HCT116 (cell line): ENCODE results near the gene MOCS1.

Experiments
- CEBPB ChIP-seq: IDR thresholded peaks from 2 replicates; pipeline ENCODE4 v1.6.1; 2012; ENCODE audit warnings: low read depth
- EZH2phosphoT487 ChIP-seq: fragments of 200-600 bp; IDR thresholded peaks from 2 replicates; pipeline ENCODE4 v1.6.1; 2018; ENCODE audit warnings: antibody characterized with exemption, borderline replicate concordance
- JUND ChIP-seq: IDR thresholded peaks from 2 replicates; pipeline ENCODE4 v1.6.1; 2012
- POLR2A ChIP-seq: IDR thresholded peaks from 2 replicates; pipeline ENCODE4 v1.7.0; 2011; ENCODE audit warnings: borderline replicate concordance; ENCODE audit not compliant: insufficient read depth, insufficient read length; ENCODE audit errors: extremely low read depth
- POLR2AphosphoS5 ChIP-seq: IDR thresholded peaks from 2 replicates; pipeline ENCODE4 v1.6.1; 2011; ENCODE audit warnings: mild to moderate bottlenecking, low read depth, low read length, moderate library complexity
- SIN3A ChIP-seq: IDR thresholded peaks from 2 replicates; pipeline ENCODE4 v1.6.1; 2012; ENCODE audit warnings: low read depth
- TCF7L2 ChIP-seq: IDR thresholded peaks from 2 replicates; pipeline ENCODE4 v1.7.0; 2011; ENCODE audit warnings: borderline replicate concordance, inconsistent platforms; ENCODE audit not compliant: insufficient read depth, insufficient read length; ENCODE audit errors: extremely low read depth
- ZNF274 ChIP-seq: fragments of 200-500 bp; sonication (Bioruptor generic); IDR thresholded peaks from 2 replicates; pipeline ENCODE4 v1.6.1; 2014; ENCODE audit warnings: mild to moderate bottlenecking, low read depth, low read length, inconsistent platforms
- TF ChIP-seq, protein P1 (sequence below), 3 experiments: fragments of 200-600 bp in 1 of 3; sonication (generic) in 1 of 3; IDR thresholded peaks in 2 of 3; conservative IDR thresholded peaks in 1 of 3; 2 replicates each; pipeline ENCODE4 v1.5.1; 2012 to 2017; ENCODE audit warnings: low read depth in 2 of 3, low read length in 2 of 3, antibody characterized with exemption in 1 of 3, borderline replicate concordance in 1 of 3, control low read depth in 1 of 3, mild to moderate bottlenecking in 1 of 3, mixed read lengths in 1 of 3, mixed run types in 1 of 3, moderate library complexity in 1 of 3; ENCODE audit not compliant: insufficient read depth in 1 of 3

DNA sequence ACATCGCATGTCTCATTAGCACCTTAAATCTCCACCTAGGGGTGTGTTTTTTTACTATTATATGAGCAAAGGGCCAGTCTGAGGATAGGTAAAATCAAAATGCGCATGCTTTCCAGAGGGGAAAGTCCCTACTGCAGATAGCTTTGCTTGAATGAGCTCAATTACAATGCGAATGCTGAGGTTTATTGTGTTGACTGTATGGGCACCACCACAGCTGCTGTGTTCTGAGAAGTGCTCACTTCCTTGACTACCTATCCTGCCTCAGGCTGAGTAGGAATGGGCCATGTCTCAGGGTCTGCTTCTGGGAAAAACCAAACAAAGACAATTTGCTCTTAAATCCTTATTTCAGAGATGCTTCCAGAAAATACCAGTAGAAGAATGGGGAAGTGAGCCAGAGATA lies 36.6 kb downstream of the MOCS1 start:
- TF ChIP-seq POLR2AphosphoS5, result no peak
- no peak for TF ChIP-seq CEBPB
- no peak for TF ChIP-seq EZH2phosphoT487
- TF ChIP-seq, protein P1, sequence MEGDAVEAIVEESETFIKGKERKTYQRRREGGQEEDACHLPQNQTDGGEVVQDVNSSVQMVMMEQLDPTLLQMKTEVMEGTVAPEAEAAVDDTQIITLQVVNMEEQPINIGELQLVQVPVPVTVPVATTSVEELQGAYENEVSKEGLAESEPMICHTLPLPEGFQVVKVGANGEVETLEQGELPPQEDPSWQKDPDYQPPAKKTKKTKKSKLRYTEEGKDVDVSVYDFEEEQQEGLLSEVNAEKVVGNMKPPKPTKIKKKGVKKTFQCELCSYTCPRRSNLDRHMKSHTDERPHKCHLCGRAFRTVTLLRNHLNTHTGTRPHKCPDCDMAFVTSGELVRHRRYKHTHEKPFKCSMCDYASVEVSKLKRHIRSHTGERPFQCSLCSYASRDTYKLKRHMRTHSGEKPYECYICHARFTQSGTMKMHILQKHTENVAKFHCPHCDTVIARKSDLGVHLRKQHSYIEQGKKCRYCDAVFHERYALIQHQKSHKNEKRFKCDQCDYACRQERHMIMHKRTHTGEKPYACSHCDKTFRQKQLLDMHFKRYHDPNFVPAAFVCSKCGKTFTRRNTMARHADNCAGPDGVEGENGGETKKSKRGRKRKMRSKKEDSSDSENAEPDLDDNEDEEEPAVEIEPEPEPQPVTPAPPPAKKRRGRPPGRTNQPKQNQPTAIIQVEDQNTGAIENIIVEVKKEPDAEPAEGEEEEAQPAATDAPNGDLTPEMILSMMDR (IDR thresholded peaks at IDR 0.05 in 2 of 3, conservative IDR thresholded peaks at IDR 0.05 in 1 of 3; ENCODE audit: borderline replicate concordance in 1 of 3, insufficient read depth in 1 of 3, low read depth in 2 of 3, low read length in 2 of 3), result no peak
- TF ChIP-seq TCF7L2, result no peak
- TF ChIP-seq SIN3A, result no peak
- TF ChIP-seq POLR2A, result no peak
- TF ChIP-seq ZNF274, result no peak
- no peak for TF ChIP-seq JUND
